HUES6 (cell line): ENCODE results near the gene FAS.

Source experiments
- H3K27ac ChIP-seq: 2 replicates; pipeline ENCODE4 v1.7.0; 2013; ENCODE audit warnings: low read depth, mild to moderate bottlenecking, low read length, inconsistent platforms
- H3K27me3 ChIP-seq: 2 replicates; pipeline ENCODE4 v1.6.1; 2013; ENCODE audit warnings: low read length; ENCODE audit not compliant: control insufficient read depth, insufficient read depth
- H3K36me3 ChIP-seq: 2 replicates; pipeline ENCODE4 v1.6.1; 2013; ENCODE audit warnings: low read length; ENCODE audit not compliant: control insufficient read depth, insufficient read depth
- H3K4me1 ChIP-seq: 2 replicates; pipeline ENCODE4 v1.6.1; 2013; ENCODE audit warnings: low read length; ENCODE audit not compliant: control insufficient read depth, insufficient read depth
- H3K4me3 ChIP-seq: 2 replicates; pipeline ENCODE4 v1.5.1; 2013; ENCODE audit warnings: low read depth, low read length
- H3K9ac ChIP-seq: one replicate; pipeline ENCODE4 v1.6.1; 2013; ENCODE audit warnings: mild to moderate bottlenecking, low read length
- H3K9me3 ChIP-seq: 2 replicates; pipeline ENCODE4 v1.6.1; 2013; ENCODE audit warnings: low read depth, low read length; ENCODE audit not compliant: control insufficient read depth, insufficient read depth

FAS gene

GRCh38 chr10:88992921-88993524 lies 2.4 kb downstream of the FAS start:
- Histone ChIP-seq H3K27ac (no peak overlapping the region), H3K27me3 (peaks cover 26% of the 10 kb centered on the region), H3K9me3 (no peaks in the 10 kb centered on the region), H3K36me3 (no peaks in the 10 kb centered on the region), H3K9ac (no peak overlapping the region), H3K4me3 (no peak overlapping the region), H3K4me1 (peaks cover 8% of the 10 kb centered on the region)

DNA sequence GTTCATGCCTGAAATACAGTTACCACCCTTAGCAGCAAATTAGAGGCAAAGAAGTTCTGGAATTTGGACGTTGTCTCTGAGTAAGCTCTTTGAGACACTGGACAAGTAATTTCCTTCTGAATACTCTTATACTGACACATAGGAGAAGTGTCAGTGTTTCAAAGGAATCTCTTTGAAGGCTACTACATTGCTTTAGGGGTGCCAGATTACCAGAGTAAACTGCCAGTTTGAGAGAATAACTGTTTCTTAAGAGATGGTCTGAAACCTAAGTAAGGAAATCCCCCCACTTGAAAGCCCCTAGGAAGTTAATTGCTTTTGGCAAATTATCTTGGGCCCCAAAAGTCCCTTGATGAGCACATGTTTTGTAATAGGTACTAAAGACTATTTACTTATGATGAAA lies 3.4 kb downstream of the FAS start:
- Histone ChIP-seq H3K27me3 (peaks cover 26% of the 10 kb centered on the region), H3K27ac (no peak overlapping the region), H3K36me3 (no peaks in the 10 kb centered on the region), H3K4me1 (peaks cover 8% of the 10 kb centered on the region), H3K9ac (no peak overlapping the region), H3K9me3 (no peaks in the 10 kb centered on the region), H3K4me3 (no peak overlapping the region)

DNA sequence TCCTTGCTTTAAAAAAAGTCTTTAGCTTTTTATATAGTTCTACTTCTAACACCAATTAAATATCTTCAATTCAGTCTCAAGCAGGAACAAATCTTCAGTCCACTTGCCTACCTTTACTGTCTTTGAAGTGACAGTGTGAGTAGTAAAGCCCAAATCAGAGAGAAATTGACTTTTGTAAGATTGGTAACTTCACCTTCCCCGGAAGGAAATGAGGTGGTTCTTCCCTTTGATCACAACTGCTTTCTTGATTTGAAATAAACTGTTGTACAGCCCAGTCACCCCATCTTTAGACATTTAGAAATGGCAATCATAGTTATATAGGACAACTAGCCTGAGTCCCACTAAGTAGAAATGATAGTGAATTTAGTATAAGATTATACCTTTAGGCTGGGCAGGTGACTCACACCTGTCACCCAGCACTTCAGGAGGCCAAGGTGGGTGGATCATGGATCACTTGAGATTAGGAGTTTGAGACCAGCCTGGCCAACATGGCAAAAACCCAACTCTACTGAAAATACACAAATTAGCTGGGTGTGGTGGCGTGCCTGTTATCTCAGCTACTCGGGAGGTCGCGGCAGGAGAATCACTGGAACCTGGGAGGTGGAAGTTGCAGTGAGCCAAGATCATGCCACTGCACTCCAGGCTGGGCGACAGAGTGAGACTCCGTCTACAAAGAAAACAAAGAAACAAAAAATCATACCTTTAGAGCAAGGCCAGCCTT lies 4.7 kb downstream of the FAS start:
- Histone ChIP-seq H3K27me3 (peaks cover 13% of the 10 kb centered on the region), H3K36me3 (no peaks in the 10 kb centered on the region), H3K27ac (no peak overlapping the region), H3K4me1 (peaks cover 8% of the 10 kb centered on the region), H3K4me3 (no peak overlapping the region), H3K9me3 (no peaks in the 10 kb centered on the region), H3K9ac (no peak overlapping the region)

- H3K4me1 ChIP-seq, result peaks cover 8% of the 10 kb centered on the region
- H3K9me3 ChIP-seq, result no peaks in the 10 kb centered on the region
- H3K36me3 ChIP-seq, result no peaks in the 10 kb centered on the region
- H3K27ac ChIP-seq, result no peak overlapping the region
- H3K9ac ChIP-seq, result no peak overlapping the region
- H3K27me3 ChIP-seq, result peaks cover under 1% of the 10 kb centered on the region; the same call in 1 of the 2 replicates
- no peak overlapping the region for H3K4me3 ChIP-seq
These were observed 6.3 kb downstream of the FAS start for GRCh38 chr10:88996927-88997326.

DNA sequence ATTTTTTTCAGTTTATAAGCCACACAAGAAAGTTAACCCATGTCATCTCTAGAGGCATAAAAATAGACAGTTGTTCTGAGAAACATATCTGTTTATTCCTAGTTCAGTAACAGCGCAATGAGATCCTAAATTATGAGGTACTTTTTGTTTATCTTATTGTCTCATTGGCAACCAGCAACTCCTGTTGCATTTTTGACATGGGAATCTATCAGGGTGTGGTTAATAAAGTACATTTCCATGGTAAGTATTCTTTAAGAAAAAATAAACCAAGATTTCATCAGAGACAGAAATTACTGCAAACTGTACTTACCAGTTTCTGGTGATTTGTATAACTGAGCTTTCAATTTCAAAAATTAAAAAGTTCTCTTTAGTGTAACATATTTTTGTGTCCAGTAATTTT lies 9.0 kb downstream of the FAS start:
- Histone ChIP-seq H3K27ac (no peak overlapping the region), H3K27me3 (no peaks in the 10 kb centered on the region), H3K4me3 (no peak overlapping the region), H3K9me3 (no peaks in the 10 kb centered on the region), H3K4me1 (no peaks in the 10 kb centered on the region), H3K36me3 (no peaks in the 10 kb centered on the region), H3K9ac (no peak overlapping the region)

GRCh38 chr10:89001024-89001728 lies 10.6 kb downstream of the FAS start:
- H3K27me3 ChIP-seq, result no peaks in the 10 kb centered on the region
- no peaks in the 10 kb centered on the region for H3K9me3 ChIP-seq
- H3K4me3 ChIP-seq, result no peak overlapping the region
- no peak overlapping the region for H3K9ac ChIP-seq
- no peaks in the 10 kb centered on the region for H3K36me3 ChIP-seq
- H3K27ac ChIP-seq, result no peak overlapping the region
- H3K4me1 ChIP-seq, result no peaks in the 10 kb centered on the region

GRCh38 chr10:89001729-89002072 lies 11.1 kb downstream of the FAS start:
- no peaks in the 10 kb centered on the region for H3K9me3 ChIP-seq
- no peak overlapping the region for H3K9ac ChIP-seq
- no peak overlapping the region for H3K4me3 ChIP-seq
- H3K4me1 ChIP-seq, result no peaks in the 10 kb centered on the region
- no peak overlapping the region for H3K27ac ChIP-seq
- no peaks in the 10 kb centered on the region for H3K27me3 ChIP-seq
- H3K36me3 ChIP-seq, result no peaks in the 10 kb centered on the region

DNA sequence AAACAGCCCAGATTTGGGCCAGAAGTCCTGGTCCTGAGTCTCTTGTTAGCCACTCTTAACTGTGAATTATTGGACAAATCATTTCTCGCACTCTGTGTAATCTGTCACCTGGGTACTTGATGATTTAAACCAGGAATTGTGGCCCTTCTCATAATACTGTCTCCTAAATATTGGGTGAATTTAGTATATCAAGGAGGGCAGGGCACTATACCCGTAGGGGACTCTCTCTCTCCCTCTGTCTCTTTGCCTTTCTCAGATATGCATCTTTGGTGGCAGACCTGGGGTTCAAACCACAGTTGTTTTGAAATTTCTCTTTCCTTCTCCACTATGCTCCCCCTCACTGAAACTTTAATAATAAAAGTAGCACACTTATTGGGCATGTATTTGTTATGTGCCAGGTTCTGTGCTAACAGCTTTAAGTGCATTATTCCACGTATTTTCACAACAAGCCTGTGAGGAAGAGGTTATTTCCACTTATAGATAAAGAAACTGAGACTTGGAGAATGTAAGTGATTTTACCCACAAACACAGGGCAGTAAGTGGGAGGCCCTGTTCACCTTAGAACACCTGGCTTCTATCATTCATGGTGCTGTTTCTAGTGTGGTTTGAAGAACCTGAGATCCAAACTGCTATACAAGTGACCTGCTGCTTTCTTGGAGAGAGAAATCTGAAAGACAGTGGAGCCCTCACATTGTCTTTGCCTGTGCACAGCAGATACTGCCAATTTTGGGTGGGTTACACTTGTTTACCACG lies 11.8 kb downstream of the FAS start:
- Histone ChIP-seq H3K9ac (no peak overlapping the region), H3K9me3 (no peaks in the 10 kb centered on the region), H3K4me1 (no peaks in the 10 kb centered on the region), H3K36me3 (no peaks in the 10 kb centered on the region), H3K27me3 (no peaks in the 10 kb centered on the region), H3K4me3 (no peak overlapping the region), H3K27ac (no peak overlapping the region)

- H3K9ac ChIP-seq, result no peak overlapping the region
These were observed 12.7 kb downstream of the FAS start for GRCh38 chr10:89003344-89003743.

DNA sequence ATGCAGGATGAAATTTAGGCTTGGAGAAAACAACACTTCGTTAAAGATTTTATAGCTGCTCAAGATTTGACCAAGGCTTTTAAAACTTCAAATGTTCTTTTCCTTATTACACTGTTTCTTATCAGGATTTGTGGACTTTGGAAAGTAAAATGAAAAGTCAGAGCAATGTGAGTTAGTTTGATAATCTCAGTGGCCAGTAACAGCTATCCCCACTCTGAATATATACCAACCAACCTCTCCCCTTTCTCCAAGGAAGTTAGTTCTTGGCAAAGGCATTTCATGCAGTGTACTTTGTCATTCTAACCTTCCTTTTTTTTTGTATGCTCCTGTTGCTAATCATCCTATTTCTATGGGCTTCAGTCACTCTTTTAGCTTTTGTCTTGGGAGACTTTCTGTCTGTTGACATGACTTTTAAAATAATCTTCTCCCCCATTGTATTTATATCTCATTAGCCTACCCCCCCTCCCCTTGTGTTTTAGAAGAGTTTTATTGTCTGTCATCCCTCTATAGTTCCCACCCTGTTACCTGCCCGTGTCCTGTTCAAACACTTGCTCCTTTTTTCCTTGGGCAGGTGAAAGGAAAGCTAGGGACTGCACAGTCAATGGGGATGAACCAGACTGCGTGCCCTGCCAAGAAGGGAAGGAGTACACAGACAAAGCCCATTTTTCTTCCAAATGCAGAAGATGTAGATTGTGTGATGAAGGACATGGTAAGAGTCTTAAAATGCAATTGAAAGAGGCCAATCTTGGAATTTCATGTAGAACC lies 16.7 kb downstream of the FAS start:
- Histone ChIP-seq H3K9me3 (no peaks in the 10 kb centered on the region), H3K36me3 (no peaks in the 10 kb centered on the region), H3K4me1 (no peaks in the 10 kb centered on the region), H3K27ac (no peak overlapping the region), H3K9ac (no peak overlapping the region), H3K27me3 (no peaks in the 10 kb centered on the region), H3K4me3 (no peak overlapping the region)

More at GRCh38 chr10:89003344-89003743, 12.7 kb downstream of the FAS start:
- Histone ChIP-seq H3K4me3 (no peak overlapping the region), H3K36me3 (no peaks in the 10 kb centered on the region), H3K27me3 (no peaks in the 10 kb centered on the region), H3K9me3 (no peaks in the 10 kb centered on the region), H3K4me1 (no peaks in the 10 kb centered on the region), H3K27ac (no peak overlapping the region)
